Measurements from ENCODE around the gene OPA3.

Gene OPA3

DNA sequence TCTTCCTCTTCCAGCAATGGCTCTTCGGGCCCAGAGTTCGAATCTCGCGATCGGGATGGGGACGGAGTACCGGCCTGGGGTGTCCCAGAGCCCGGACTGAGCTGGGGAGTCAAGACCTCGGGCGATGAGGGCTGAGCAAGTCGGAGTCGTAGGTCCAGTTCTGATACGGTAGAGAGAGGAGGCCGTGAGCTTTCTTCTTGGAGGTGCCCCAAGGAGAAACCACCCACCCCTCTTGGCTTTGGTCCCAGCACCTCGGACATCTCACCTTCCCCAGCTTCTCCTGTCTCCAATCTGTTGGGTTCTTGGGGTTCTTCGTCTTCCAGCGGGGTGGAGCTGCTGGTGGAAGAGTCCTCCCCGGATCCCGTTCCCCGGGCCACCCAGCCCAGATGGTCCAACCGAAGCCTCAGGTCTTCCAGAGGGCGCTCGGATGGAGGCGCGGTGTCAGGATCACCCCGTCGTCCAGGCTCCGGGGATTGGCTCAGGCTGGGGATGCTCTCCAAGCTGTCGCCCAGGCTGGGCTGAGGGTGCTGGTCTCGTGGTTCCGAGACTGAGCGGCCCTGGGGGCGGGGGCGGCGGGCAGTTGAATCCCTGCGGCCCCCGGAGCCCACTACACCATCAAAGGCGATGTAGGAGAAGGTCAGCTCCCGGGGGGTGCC is 90.2 kb downstream of the OPA3 start:
- peaks cover 0 to 2% (median 0%) of the 10 kb centered on the region in 5 experiments for H3K9me3 ChIP-seq (ENCODE audit: control extremely low read depth in 1 of 5, control insufficient read depth in 4 of 5, insufficient read depth in 2 of 5, low read depth in 1 of 5, low read length in 4 of 5)
- peaks cover 0 to 45% (median 38%) of the 10 kb centered on the region in 4 experiments for H3K4me1 ChIP-seq (ENCODE audit: control extremely low read depth in 1 of 4, control insufficient read depth in 4 of 4, insufficient read depth in 4 of 4, low read length in 3 of 4)
- H3K27me3 ChIP-seq (replicated peaks in 2 of 5; ENCODE audit: control insufficient read depth in 4 of 5, insufficient read depth in 5 of 5, low read length in 4 of 5) = peaks cover 0 to 40% (median 19%) of the 10 kb centered on the region in 5 experiments
- no peak overlapping the region for H3K4me3 ChIP-seq (ENCODE audit: control insufficient read depth in 1 of 7, extremely low read depth in 1 of 7, insufficient read depth in 4 of 7, low read depth in 2 of 7, low read length in 6 of 7)
- H3K27ac ChIP-seq (ENCODE audit: insufficient read depth in 1 of 2, low read depth in 1 of 2, low read length in 2 of 2, poor library complexity in 1 of 2, severe bottlenecking in 2 of 2) = no peak overlapping the region
- CTCF ChIA-PET = interaction anchor here (1.0 to 3.3 kb wide), 11 partner anchors 8 to 65 kb away, joined by 3 to 18 read pairs (median 5); partner anchors contain the start of gene VASP
- whole genome bisulfite sequencing (ENCODE audit: insufficient coverage) = 96% methylated on average over 26 of the region's 39 CpGs
- no peaks in the 10 kb centered on the region for H3K36me3 ChIP-seq (ENCODE audit: control insufficient read depth in 4 of 4, insufficient read depth in 4 of 4, low read length in 3 of 4)
- POLR2A ChIA-PET = no interaction called here
- no peak for DNase-seq

DNA sequence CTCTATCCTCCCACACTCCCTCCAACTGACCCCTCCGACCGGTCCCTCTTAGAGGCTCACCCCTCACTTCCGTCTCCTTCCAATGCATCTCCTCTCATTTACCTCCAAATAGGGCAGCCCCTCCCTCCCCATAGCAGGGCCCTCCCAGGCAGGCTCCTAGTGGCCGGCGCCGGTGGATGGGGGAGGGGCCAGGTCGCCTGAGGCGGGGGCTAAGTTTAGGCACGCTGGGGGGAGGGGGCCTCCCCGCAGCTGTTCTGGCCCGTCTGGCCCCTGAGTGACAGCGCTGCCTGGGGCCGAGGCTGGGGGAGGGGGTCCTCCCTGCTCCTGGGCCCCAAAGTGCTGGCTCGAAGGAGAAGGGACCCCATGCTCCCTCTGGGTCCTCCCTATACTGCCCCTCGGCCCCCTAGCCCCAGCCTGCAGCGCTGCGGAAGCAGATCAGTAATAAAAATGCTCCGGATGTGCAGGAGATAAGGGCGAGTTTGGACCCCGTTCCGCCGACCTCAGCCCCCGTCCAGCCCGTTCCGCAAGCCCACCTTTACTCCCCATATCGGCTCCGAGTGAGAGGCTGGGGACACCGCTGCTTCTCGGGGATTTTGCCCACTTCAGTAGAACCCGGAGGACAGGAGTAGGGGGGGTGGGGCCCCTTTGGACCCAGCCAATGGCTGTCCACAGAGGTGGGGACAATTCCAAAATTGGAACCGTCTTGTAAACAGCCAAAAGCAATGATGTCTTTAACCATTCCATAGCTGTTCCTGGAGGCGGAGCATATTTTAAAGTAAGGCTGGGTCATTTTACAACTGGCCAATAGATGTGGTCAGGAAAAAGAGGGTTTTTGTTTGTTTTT is 91.8 kb downstream of the OPA3 start:
- DNase-seq = no peak
- no peaks in the 10 kb centered on the region for H3K36me3 ChIP-seq (ENCODE audit: control insufficient read depth in 4 of 4, insufficient read depth in 4 of 4, low read length in 3 of 4)
- ChIA-PET CTCF (interaction anchor here (0.6 kb wide), 1 partner anchor 61 kb away, joined by 3 read pairs; no protein-coding TSS in a partner anchor), POLR2A (interaction anchor here (0.9 kb wide), 1 partner anchor 14 kb away, joined by 3 read pairs; no protein-coding TSS in a partner anchor)
- no peaks in the 10 kb centered on the region for H3K9me3 ChIP-seq (ENCODE audit: control extremely low read depth in 1 of 5, control insufficient read depth in 4 of 5, insufficient read depth in 2 of 5, low read depth in 1 of 5, low read length in 4 of 5)
- peaks cover 0 to 25% (median 14%) of the 10 kb centered on the region in 5 experiments for H3K27me3 ChIP-seq (replicated peaks in 2 of 5; ENCODE audit: control insufficient read depth in 4 of 5, insufficient read depth in 5 of 5, low read length in 4 of 5)
- WGBS (ENCODE audit: insufficient coverage) = under 1% methylated on average over 18 of the region's 32 CpGs
- peak overlapping the region; percentile 52 to 92 (median 71) for H3K4me3 ChIP-seq (ENCODE audit: control insufficient read depth in 1 of 7, extremely low read depth in 1 of 7, insufficient read depth in 4 of 7, low read depth in 2 of 7, low read length in 6 of 7)
- peak overlapping the region in 1 of 2 experiments; percentile 58 for H3K27ac ChIP-seq (ENCODE audit: insufficient read depth in 1 of 2, low read depth in 1 of 2, low read length in 2 of 2, poor library complexity in 1 of 2, severe bottlenecking in 2 of 2)
- peaks cover 0 to 29% (median 24%) of the 10 kb centered on the region in 4 experiments for H3K4me1 ChIP-seq (ENCODE audit: control extremely low read depth in 1 of 4, control insufficient read depth in 4 of 4, insufficient read depth in 4 of 4, low read length in 3 of 4)

DNA sequence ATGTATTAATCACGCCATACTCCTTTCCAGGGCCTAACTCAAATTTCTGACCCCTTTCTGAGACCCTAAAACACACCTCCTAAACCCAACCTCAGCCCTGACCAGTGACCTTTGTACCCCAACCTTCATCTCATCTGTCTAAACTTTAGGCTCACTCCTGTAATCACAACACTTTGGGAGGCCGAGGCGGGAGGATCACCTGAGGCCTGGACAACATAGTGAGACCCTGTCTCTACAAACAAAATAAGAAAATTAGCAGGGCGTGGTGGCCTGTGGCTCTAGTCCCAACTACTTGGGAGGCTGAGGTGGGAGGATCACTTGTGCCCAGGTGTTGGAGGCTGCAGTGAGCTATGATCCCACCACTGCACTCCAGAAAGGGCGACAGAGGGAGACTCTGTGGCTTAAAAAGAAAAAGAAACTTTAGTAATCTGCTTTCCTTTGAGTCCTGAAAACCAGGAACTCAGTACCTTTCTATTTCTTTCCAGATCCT is 92.4 kb downstream of the OPA3 start:
- POLR2A ChIA-PET = no interaction called here
- peak overlapping the region in 5 of 7 experiments; percentile 69 to 92 (median 79) for H3K4me3 ChIP-seq (ENCODE audit: control insufficient read depth in 1 of 7, extremely low read depth in 1 of 7, insufficient read depth in 4 of 7, low read depth in 2 of 7, low read length in 6 of 7)
- H3K27ac ChIP-seq (ENCODE audit: insufficient read depth in 1 of 2, low read depth in 1 of 2, low read length in 2 of 2, poor library complexity in 1 of 2, severe bottlenecking in 2 of 2) = no peak overlapping the region
- no peaks in the 10 kb centered on the region for H3K36me3 ChIP-seq (ENCODE audit: control insufficient read depth in 4 of 4, insufficient read depth in 4 of 4, low read length in 3 of 4)
- DNase-seq = no peak
- CTCF ChIA-PET = interaction anchor here (1.4 kb wide), 1 partner anchor 9 kb away, joined by 3 read pairs; no protein-coding TSS in a partner anchor
- H3K27me3 ChIP-seq (replicated peaks in 2 of 5; ENCODE audit: control insufficient read depth in 4 of 5, insufficient read depth in 5 of 5, low read length in 4 of 5) = peaks cover 0 to 23% (median 12%) of the 10 kb centered on the region in 5 experiments
- WGBS (ENCODE audit: insufficient coverage) = 86% methylated on average over 2 of the region's 5 CpGs
- H3K4me1 ChIP-seq (ENCODE audit: control extremely low read depth in 1 of 4, control insufficient read depth in 4 of 4, insufficient read depth in 4 of 4, low read length in 3 of 4) = peaks cover 0 to 24% (median 20%) of the 10 kb centered on the region in 4 experiments
- no peaks in the 10 kb centered on the region for H3K9me3 ChIP-seq (ENCODE audit: control extremely low read depth in 1 of 5, control insufficient read depth in 4 of 5, insufficient read depth in 2 of 5, low read depth in 1 of 5, low read length in 4 of 5)

DNA sequence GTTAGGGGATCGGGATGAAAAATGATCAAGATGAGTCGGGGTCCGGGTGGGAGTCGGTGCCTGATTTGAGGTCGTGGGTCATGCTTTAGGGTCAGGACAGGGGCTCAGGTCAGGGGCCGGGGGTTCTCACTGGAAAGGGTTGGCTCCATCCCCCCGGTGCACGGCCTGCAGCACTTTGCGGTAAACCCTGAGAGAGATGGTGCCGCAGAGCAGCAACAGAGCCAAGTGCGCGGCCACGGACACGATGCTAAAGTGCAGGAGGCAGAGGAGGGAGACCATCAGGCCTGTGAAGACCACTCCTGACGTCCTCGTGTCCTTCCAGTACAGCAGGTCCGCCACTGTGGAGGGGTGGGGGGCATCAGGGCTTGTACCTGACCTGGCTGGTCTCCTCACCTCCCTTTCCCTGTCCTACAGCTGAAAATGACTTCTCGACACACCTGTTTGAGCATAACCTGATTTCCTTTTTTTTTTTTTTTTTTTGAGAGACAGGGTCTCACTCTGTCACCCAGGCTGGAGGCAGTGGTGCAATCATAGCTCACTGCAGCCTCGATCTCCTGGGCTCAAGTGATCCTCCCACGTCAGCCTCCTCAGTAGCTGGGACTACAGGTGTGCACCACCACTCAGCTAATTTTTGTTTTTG is 95.3 kb downstream of the OPA3 start:
- peaks cover 0 to 22% (median 16%) of the 10 kb centered on the region in 4 experiments for H3K4me1 ChIP-seq (ENCODE audit: control extremely low read depth in 1 of 4, control insufficient read depth in 4 of 4, insufficient read depth in 4 of 4, low read length in 3 of 4)
- H3K27ac ChIP-seq (ENCODE audit: insufficient read depth in 1 of 2, low read depth in 1 of 2, low read length in 2 of 2, poor library complexity in 1 of 2, severe bottlenecking in 2 of 2) = no peak overlapping the region
- no peaks in the 10 kb centered on the region for H3K9me3 ChIP-seq (ENCODE audit: control extremely low read depth in 1 of 5, control insufficient read depth in 4 of 5, insufficient read depth in 2 of 5, low read depth in 1 of 5, low read length in 4 of 5)
- no peaks in the 10 kb centered on the region for H3K27me3 ChIP-seq (replicated peaks in 2 of 5; ENCODE audit: control insufficient read depth in 4 of 5, insufficient read depth in 5 of 5, low read length in 4 of 5)
- 98% methylated on average over 17 of the region's 20 CpGs for WGBS (ENCODE audit: insufficient coverage)
- no peak overlapping the region for H3K4me3 ChIP-seq (ENCODE audit: control insufficient read depth in 1 of 7, extremely low read depth in 1 of 7, insufficient read depth in 4 of 7, low read depth in 2 of 7, low read length in 6 of 7)
- ChIA-PET POLR2A (interaction anchor here (1.2 kb wide), 1 partner anchor 14 kb away, joined by 3 read pairs; no protein-coding TSS in a partner anchor), CTCF (interaction anchor here (1.4 to 2.4 kb wide), 4 partner anchors 9 to 52 kb away, joined by 3 to 10 read pairs (median 6); no protein-coding TSS in a partner anchor)
- no peaks in the 10 kb centered on the region for H3K36me3 ChIP-seq (ENCODE audit: control insufficient read depth in 4 of 4, insufficient read depth in 4 of 4, low read length in 3 of 4)
- no peak for DNase-seq

DNA sequence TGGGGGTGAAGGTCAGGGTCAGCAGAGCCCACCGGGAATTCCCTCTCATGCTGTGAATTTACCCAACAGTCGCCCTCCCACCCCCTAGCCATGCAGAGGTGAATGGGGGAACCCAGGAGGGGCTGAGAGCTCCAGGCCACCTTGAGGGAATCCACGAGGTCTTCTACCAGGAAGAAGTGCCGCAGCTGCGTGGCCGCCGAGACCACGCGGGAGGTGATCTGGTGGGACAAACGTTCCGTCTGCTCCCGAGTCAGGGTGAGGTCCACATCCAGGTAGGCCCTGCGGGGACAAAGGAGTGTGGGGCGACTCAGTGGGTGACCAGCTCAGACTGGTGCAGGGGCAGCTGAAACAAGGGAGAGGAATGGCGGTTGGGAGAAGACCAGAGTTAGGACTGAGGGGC is 95.9 kb downstream of the OPA3 start:
- ChIA-PET CTCF (interaction anchor here (0.8 to 2.4 kb wide), 6 partner anchors 9 to 153 kb away, joined by 3 to 10 read pairs (median 4); no protein-coding TSS in a partner anchor), POLR2A (interaction anchor here (1.2 kb wide), 1 partner anchor 13 kb away, joined by 3 read pairs; no protein-coding TSS in a partner anchor)
- Histone ChIP-seq H3K27ac (ENCODE audit: insufficient read depth in 1 of 2, low read depth in 1 of 2, low read length in 2 of 2, poor library complexity in 1 of 2, severe bottlenecking in 2 of 2) (no peak overlapping the region), H3K4me3 (ENCODE audit: control insufficient read depth in 1 of 7, extremely low read depth in 1 of 7, insufficient read depth in 4 of 7, low read depth in 2 of 7, low read length in 6 of 7) (no peak overlapping the region), H3K9me3 (ENCODE audit: control extremely low read depth in 1 of 5, control insufficient read depth in 4 of 5, insufficient read depth in 2 of 5, low read depth in 1 of 5, low read length in 4 of 5) (no peaks in the 10 kb centered on the region), H3K36me3 (ENCODE audit: control insufficient read depth in 4 of 4, insufficient read depth in 4 of 4, low read length in 3 of 4) (no peaks in the 10 kb centered on the region), H3K4me1 (ENCODE audit: control extremely low read depth in 1 of 4, control insufficient read depth in 4 of 4, insufficient read depth in 4 of 4, low read length in 3 of 4) (peaks cover 0 to 21% (median 16%) of the 10 kb centered on the region in 4 experiments), H3K27me3 (replicated peaks in 2 of 5; ENCODE audit: control insufficient read depth in 4 of 5, insufficient read depth in 5 of 5, low read length in 4 of 5) (no peaks in the 10 kb centered on the region)
- no peak for DNase-seq
- over 99% methylated on average over 15 of the region's 15 CpGs for WGBS (ENCODE audit: insufficient coverage)

DNA sequence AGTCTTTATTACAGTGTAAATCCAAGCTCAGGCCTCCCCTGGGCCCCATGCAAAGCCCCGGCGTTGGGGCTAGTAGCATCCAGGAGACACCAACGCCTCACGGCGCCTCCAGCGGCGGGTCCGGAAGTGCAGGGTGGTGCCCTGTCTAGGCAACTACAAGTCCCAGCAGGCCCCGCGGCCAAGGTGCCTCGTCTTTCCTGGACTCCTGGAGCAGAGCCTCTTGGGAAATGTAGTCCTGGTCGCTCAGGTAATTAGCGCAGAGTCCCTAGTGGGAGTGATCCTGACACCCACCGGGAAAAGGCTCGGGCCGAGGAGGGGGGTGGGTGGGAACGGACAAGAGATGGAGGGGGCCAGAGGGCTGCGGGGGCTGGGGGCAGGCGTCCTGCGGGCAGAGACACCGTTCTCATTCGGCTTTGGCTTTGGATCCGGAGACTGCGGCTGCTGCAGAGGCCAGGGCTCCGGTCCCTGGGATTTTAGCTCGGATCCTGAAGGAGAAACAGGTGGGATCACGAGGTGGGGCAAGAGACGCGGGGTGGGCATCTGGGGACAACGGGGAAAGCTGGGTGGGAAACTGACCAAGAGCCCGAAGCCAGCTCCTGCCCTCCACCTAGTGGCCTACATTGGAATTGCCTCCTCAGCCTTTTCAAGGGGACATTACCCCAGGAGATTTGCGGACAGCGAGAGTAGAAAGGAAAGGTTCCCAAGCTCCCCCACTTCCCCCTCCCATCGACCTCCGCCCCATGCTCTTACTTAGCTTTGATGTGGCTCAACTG is 99.1 kb downstream of the OPA3 start:
- Histone ChIP-seq H3K4me1 (ENCODE audit: control extremely low read depth in 1 of 4, control insufficient read depth in 4 of 4, insufficient read depth in 4 of 4, low read length in 3 of 4) (peaks cover 0 to 8% (median 6%) of the 10 kb centered on the region in 4 experiments), H3K27me3 (replicated peaks in 2 of 5; ENCODE audit: control insufficient read depth in 4 of 5, insufficient read depth in 5 of 5, low read length in 4 of 5) (no peaks in the 10 kb centered on the region), H3K36me3 (ENCODE audit: control insufficient read depth in 4 of 4, insufficient read depth in 4 of 4, low read length in 3 of 4) (no peaks in the 10 kb centered on the region), H3K9me3 (ENCODE audit: control extremely low read depth in 1 of 5, control insufficient read depth in 4 of 5, insufficient read depth in 2 of 5, low read depth in 1 of 5, low read length in 4 of 5) (no peaks in the 10 kb centered on the region), H3K27ac (ENCODE audit: insufficient read depth in 1 of 2, low read depth in 1 of 2, low read length in 2 of 2, poor library complexity in 1 of 2, severe bottlenecking in 2 of 2) (peak overlapping the region in 1 of 2 experiments; percentile 76), H3K4me3 (ENCODE audit: control insufficient read depth in 1 of 7, extremely low read depth in 1 of 7, insufficient read depth in 4 of 7, low read depth in 2 of 7, low read length in 6 of 7) (peak overlapping the region; percentile 41 to 86 (median 71))
- ChIA-PET POLR2A (interaction anchor here (0.9 to 1.2 kb wide), 4 partner anchors 10 to 46 kb away, joined by 3 to 4 read pairs (median 4); no protein-coding TSS in a partner anchor), CTCF (interaction anchor here (0.6 to 3.2 kb wide), 20 partner anchors 10 to 160 kb away, joined by 3 to 17 read pairs (median 5); partner anchors contain the start of genes FOSB, OPA3 and PPP1R13L)
- DNase-seq = peak; percentile 94 to 96 (median 94)
- 0% methylated on average over 32 of the region's 35 CpGs for WGBS (ENCODE audit: insufficient coverage)
